Retina (tissue), 1 donor: ENCODE results near the gene FAM240A.
"Not testable (repeated sequence)": the region's sequence is repeated elsewhere in the genome, so short reads cannot be mapped to it uniquely, and the experiment has no call there.

Experiments
- DNase-seq: peaks from one replicate; pipeline ENCODE4 v3.0.0-alpha.2; 2016

FAM240A gene

GRCh38 chr3:46587268-46587667, 25.1 kb upstream of the FAM240A start:
- DNase-seq = not testable (repeated sequence)

GRCh38 chr3:46593274-46593862, 19.0 kb upstream of the FAM240A start:
- DNase-seq = no peak

GRCh38 chr3:46593979-46594378, 18.3 kb upstream of the FAM240A start:
- DNase-seq = no peak

GRCh38 chr3:46594723-46595122, 17.6 kb upstream of the FAM240A start:
- DNase-seq = no peak

GRCh38 chr3:46595819-46596314, 16.5 kb upstream of the FAM240A start:
- no peak for DNase-seq

- no peak for DNase-seq
These were observed 12.7 kb upstream of the FAM240A start for GRCh38 chr3:46599590-46599989.

- DNase-seq = no peak
These were observed 8.8 kb upstream of the FAM240A start for GRCh38 chr3:46603446-46604046.

GRCh38 chr3:46604127-46604526, 8.2 kb upstream of the FAM240A start:
- DNase-seq = no peak

GRCh38 chr3:46607603-46608028, 4.7 kb upstream of the FAM240A start:
- DNase-seq = no peak

GRCh38 chr3:46609212-46609721, 3.1 kb upstream of the FAM240A start:
- no peak for DNase-seq

GRCh38 chr3:46609944-46610722, 2.2 kb upstream of the FAM240A start:
- DNase-seq = no peak

GRCh38 chr3:46613313-46614005, 1.1 kb downstream of the FAM240A start:
- no peak for DNase-seq

- DNase-seq = no peak
These were observed 2.1 kb downstream of the FAM240A start for GRCh38 chr3:46614431-46614830.

- DNase-seq = no peak
These were observed 2.9 kb downstream of the FAM240A start for GRCh38 chr3:46615050-46615775.

GRCh38 chr3:46615976-46616375, 3.7 kb downstream of the FAM240A start:
- DNase-seq = no peak

- DNase-seq = no peak
These were observed 5.6 kb downstream of the FAM240A start for GRCh38 chr3:46617941-46618340.

- DNase-seq = no peak
These were observed 7.8 kb downstream of the FAM240A start for GRCh38 chr3:46619845-46620778.

- DNase-seq = no peak
These were observed 12.2 kb downstream of the FAM240A start for GRCh38 chr3:46624533-46624932.

GRCh38 chr3:46624975-46625490, 12.7 kb downstream of the FAM240A start:
- DNase-seq = no peak

- no peak for DNase-seq
These were observed 13.7 kb downstream of the FAM240A start for GRCh38 chr3:46626039-46626438.

- DNase-seq = no peak
These were observed 14.8 kb downstream of the FAM240A start for GRCh38 chr3:46627078-46627477.
